ENCODE data around the gene PANX2. TPM values are rescaled to one million over a fixed set of nuclear protein-coding genes. Genes with fewer than 3 reads are reported as not detected.
A peak's percentile ranks its signal among the peaks of the same experiment; 100 is the strongest.

Gene PANX2
- total and polyA plus RNA-seq, 2 of the 13 experiments (the other 11 are each of a cell fraction or from before 2014, with no cell fraction given), result 0.15 to 1.1 TPM

- TF ChIP-seq DR1 (CRISPR knock-in tag; IDR thresholded peaks at IDR 0.05) (no peak), RARA (CRISPR knock-in tag; IDR thresholded peaks at IDR 0.05) (peak; percentile 51; the same call in 1 of the 2 replicates), ZNF282 (IDR thresholded peaks at IDR 0.05; ENCODE audit: partially characterized antibody) (no peak), MNT (IDR thresholded peaks at IDR 0.05) (no peak), ZNF614 (CRISPR knock-in tag; IDR thresholded peaks at IDR 0.05; ENCODE audit: borderline replicate concordance) (no peak), RBFOX2 (IDR thresholded peaks at IDR 0.05; ENCODE audit: low read depth, low read length) (no peak; the same call in 1 of the 2 replicates), FOXP1 (IDR thresholded peaks at IDR 0.05) (no peak), FOXP1 (CRISPR knock-in tag; IDR thresholded peaks at IDR 0.05) (no peak; the same call in 1 of the 2 replicates), SAP130 (CRISPR knock-in tag; IDR thresholded peaks at IDR 0.05; ENCODE audit: low read depth) (peak; percentile 55), ZNF589 (CRISPR knock-in tag; conservative IDR thresholded peaks at IDR 0.05) (0 out of 2 replicates have a peak, but pooled peaks have one; percentile 59), ZNF563 (CRISPR knock-in tag; IDR thresholded peaks at IDR 0.05) (peak; percentile 57; the same call in 1 of the 2 replicates), XRCC5 (optimal IDR thresholded peaks at IDR 0.05; ENCODE audit: low read length) (no peak), XBP1 (CRISPR knock-in tag; IDR thresholded peaks at IDR 0.05) (no peak), HIC2 (CRISPR knock-in tag; IDR thresholded peaks at IDR 0.05; ENCODE audit: low read depth) (no peak), ZNF644 (CRISPR knock-in tag; IDR thresholded peaks at IDR 0.05; ENCODE audit: low read depth) (no peak), E2F5 (CRISPR knock-in tag; conservative IDR thresholded peaks at IDR 0.05) (no peak), MTF2 (CRISPR knock-in tag; IDR thresholded peaks at IDR 0.05; ENCODE audit: borderline replicate concordance) (no peak)
- TF ChIP-seq, protein P1, sequence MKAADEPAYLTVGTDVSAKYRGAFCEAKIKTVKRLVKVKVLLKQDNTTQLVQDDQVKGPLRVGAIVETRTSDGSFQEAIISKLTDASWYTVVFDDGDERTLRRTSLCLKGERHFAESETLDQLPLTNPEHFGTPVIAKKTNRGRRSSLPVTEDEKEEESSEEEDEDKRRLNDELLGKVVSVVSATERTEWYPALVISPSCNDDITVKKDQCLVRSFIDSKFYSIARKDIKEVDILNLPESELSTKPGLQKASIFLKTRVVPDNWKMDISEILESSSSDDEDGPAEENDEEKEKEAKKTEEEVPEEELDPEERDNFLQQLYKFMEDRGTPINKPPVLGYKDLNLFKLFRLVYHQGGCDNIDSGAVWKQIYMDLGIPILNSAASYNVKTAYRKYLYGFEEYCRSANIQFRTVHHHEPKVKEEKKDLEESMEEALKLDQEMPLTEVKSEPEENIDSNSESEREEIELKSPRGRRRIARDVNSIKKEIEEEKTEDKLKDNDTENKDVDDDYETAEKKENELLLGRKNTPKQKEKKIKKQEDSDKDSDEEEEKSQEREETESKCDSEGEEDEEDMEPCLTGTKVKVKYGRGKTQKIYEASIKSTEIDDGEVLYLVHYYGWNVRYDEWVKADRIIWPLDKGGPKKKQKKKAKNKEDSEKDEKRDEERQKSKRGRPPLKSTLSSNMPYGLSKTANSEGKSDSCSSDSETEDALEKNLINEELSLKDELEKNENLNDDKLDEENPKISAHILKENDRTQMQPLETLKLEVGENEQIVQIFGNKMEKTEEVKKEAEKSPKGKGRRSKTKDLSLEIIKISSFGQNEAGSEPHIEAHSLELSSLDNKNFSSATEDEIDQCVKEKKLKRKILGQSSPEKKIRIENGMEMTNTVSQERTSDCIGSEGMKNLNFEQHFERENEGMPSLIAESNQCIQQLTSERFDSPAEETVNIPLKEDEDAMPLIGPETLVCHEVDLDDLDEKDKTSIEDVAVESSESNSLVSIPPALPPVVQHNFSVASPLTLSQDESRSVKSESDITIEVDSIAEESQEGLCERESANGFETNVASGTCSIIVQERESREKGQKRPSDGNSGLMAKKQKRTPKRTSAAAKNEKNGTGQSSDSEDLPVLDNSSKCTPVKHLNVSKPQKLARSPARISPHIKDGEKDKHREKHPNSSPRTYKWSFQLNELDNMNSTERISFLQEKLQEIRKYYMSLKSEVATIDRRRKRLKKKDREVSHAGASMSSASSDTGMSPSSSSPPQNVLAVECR (CRISPR knock-in tag; IDR thresholded peaks at IDR 0.05; ENCODE audit: borderline replicate concordance), result peak; percentile 23
- TF ChIP-seq, protein P2, sequence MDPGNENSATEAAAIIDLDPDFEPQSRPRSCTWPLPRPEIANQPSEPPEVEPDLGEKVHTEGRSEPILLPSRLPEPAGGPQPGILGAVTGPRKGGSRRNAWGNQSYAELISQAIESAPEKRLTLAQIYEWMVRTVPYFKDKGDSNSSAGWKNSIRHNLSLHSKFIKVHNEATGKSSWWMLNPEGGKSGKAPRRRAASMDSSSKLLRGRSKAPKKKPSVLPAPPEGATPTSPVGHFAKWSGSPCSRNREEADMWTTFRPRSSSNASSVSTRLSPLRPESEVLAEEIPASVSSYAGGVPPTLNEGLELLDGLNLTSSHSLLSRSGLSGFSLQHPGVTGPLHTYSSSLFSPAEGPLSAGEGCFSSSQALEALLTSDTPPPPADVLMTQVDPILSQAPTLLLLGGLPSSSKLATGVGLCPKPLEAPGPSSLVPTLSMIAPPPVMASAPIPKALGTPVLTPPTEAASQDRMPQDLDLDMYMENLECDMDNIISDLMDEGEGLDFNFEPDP (CRISPR knock-in tag; conservative IDR thresholded peaks at IDR 0.05), result 0 out of 2 replicates have a peak, but pooled peaks have one; percentile 77
Observed at GRCh38 chr22:50145721-50146438, 24.7 kb upstream of the PANX2 start (continued).

All from HepG2 (cell line).